ENCODE results near the gene CHST9. TPM values are rescaled to one million over a fixed set of nuclear protein-coding genes. Genes with fewer than 3 reads are reported as not detected.

Gene CHST9
- total and polyA plus RNA-seq, 2 of the 4 experiments (the other 2 are of a cell fraction), result not detected

- Histone ChIP-seq H2BK20ac (ENCODE audit: low read depth, low read length) (no peak overlapping the region), H3K23ac (ENCODE audit: low read depth, low read length) (no peak overlapping the region), H3K9me3 (ENCODE audit: control insufficient read depth, insufficient read depth, low read length) (0 out of 2 replicates have a peak, but pooled peaks cover 2% of the 10 kb centered on the region), H2AK5ac (ENCODE audit: low read depth, low read length) (no peak overlapping the region), H3K4me2 (ENCODE audit: low read depth, low read length) (no peak overlapping the region), H4K5ac (ENCODE audit: low read depth, low read length) (no peak overlapping the region), H3K18ac (ENCODE audit: low read depth, low read length) (no peak overlapping the region), H3K9ac (ENCODE audit: low read depth, low read length) (no peak overlapping the region), H2BK15ac (ENCODE audit: low read depth, low read length) (no peak overlapping the region), H4K20me1 (ENCODE audit: insufficient read depth, low read length) (no peaks in the 10 kb centered on the region), H3K14ac (replicated peaks; ENCODE audit: low read depth, low read length) (no peak overlapping the region), H4K8ac (ENCODE audit: low read depth in 2 of 2, low read length in 2 of 2) (no peak overlapping the region), H2BK5ac (ENCODE audit: low read depth, low read length, poor library complexity, severe bottlenecking) (no peak overlapping the region), H3K79me1 (ENCODE audit: low read depth in 1 of 2, low read length in 2 of 2) (no peaks in the 10 kb centered on the region), H3K27ac (ENCODE audit: insufficient read depth, low read length) (no peak overlapping the region), H3K4ac (ENCODE audit: low read depth, low read length) (no peak overlapping the region), H3K9me1 (ENCODE audit: insufficient read depth, low read length) (no peaks in the 10 kb centered on the region), H2AFZ (replicated peaks; ENCODE audit: low read length, poor library complexity) (no peak overlapping the region), H4K91ac (ENCODE audit: insufficient read depth, low read depth, low read length) (no peak overlapping the region), H3K4me1 (ENCODE audit: control insufficient read depth, insufficient read depth, low read length) (no peaks in the 10 kb centered on the region), H3K56ac (ENCODE audit: extremely low read depth, insufficient read depth, low read length) (no peak overlapping the region), H3K4me3 (ENCODE audit: insufficient read depth, low read depth, low read length) (no peak overlapping the region), H3K27me3 (ENCODE audit: control insufficient read depth, insufficient read depth, low read length) (no peaks in the 10 kb centered on the region), H2AK9ac (replicated peaks; ENCODE audit: low read depth, low read length, poor library complexity) (no peak overlapping the region), H3K36me3 (ENCODE audit: control insufficient read depth, insufficient read depth, low read length) (no peaks in the 10 kb centered on the region), H2BK120ac (ENCODE audit: low read depth, low read length) (no peak overlapping the region)
- TF ChIP-seq RFX5 (IDR thresholded peaks at IDR 0.05; ENCODE audit: low read depth, low read length) (no peak), NFE2L2 (IDR thresholded peaks at IDR 0.05; ENCODE audit: low read depth, low read length) (no peak), MAZ (IDR thresholded peaks at IDR 0.05; ENCODE audit: borderline replicate concordance, low read depth, low read length) (no peak), FOS (IDR thresholded peaks at IDR 0.05; ENCODE audit: low read depth, low read length) (no peak), CEBPB (IDR thresholded peaks at IDR 0.05; ENCODE audit: low read depth, low read length) (no peak), SMC3 (IDR thresholded peaks at IDR 0.05; ENCODE audit: low read depth, low read length) (no peak), POLR2A (IDR thresholded peaks at IDR 0.05; ENCODE audit: low read depth, low read length) (no peak), BHLHE40 (IDR thresholded peaks at IDR 0.05; ENCODE audit: low read depth, low read length) (no peak), RAD21 (IDR thresholded peaks at IDR 0.05; ENCODE audit: low read length) (no peak), MAFK (IDR thresholded peaks at IDR 0.05; ENCODE audit: low read depth, low read length) (no peak), RCOR1 (IDR thresholded peaks at IDR 0.05; ENCODE audit: insufficient replicate concordance, low read length) (no peak), MXI1 (IDR thresholded peaks at IDR 0.05; ENCODE audit: borderline replicate concordance, low read depth, low read length) (no peak), CHD1 (IDR thresholded peaks at IDR 0.05; ENCODE audit: low read depth, low read length) (no peak)
- TF ChIP-seq, protein P1, sequence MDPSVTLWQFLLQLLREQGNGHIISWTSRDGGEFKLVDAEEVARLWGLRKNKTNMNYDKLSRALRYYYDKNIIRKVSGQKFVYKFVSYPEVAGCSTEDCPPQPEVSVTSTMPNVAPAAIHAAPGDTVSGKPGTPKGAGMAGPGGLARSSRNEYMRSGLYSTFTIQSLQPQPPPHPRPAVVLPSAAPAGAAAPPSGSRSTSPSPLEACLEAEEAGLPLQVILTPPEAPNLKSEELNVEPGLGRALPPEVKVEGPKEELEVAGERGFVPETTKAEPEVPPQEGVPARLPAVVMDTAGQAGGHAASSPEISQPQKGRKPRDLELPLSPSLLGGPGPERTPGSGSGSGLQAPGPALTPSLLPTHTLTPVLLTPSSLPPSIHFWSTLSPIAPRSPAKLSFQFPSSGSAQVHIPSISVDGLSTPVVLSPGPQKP (IDR thresholded peaks at IDR 0.05; ENCODE audit: borderline replicate concordance, low read depth, low read length), result no peak
- TF ChIP-seq, protein P2, sequence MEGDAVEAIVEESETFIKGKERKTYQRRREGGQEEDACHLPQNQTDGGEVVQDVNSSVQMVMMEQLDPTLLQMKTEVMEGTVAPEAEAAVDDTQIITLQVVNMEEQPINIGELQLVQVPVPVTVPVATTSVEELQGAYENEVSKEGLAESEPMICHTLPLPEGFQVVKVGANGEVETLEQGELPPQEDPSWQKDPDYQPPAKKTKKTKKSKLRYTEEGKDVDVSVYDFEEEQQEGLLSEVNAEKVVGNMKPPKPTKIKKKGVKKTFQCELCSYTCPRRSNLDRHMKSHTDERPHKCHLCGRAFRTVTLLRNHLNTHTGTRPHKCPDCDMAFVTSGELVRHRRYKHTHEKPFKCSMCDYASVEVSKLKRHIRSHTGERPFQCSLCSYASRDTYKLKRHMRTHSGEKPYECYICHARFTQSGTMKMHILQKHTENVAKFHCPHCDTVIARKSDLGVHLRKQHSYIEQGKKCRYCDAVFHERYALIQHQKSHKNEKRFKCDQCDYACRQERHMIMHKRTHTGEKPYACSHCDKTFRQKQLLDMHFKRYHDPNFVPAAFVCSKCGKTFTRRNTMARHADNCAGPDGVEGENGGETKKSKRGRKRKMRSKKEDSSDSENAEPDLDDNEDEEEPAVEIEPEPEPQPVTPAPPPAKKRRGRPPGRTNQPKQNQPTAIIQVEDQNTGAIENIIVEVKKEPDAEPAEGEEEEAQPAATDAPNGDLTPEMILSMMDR (conservative IDR thresholded peaks at IDR 0.05; ENCODE audit: low read depth, low read length), result no peak
- TF ChIP-seq, protein P3, sequence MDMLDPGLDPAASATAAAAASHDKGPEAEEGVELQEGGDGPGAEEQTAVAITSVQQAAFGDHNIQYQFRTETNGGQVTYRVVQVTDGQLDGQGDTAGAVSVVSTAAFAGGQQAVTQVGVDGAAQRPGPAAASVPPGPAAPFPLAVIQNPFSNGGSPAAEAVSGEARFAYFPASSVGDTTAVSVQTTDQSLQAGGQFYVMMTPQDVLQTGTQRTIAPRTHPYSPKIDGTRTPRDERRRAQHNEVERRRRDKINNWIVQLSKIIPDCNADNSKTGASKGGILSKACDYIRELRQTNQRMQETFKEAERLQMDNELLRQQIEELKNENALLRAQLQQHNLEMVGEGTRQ (IDR thresholded peaks at IDR 0.05; ENCODE audit: low read depth, low read length), result no peak
- CTCF ChIA-PET, result no interaction called here
- intact Hi-C loops (cut with micrococcal nuclease), result no loop called here
- dilution Hi-C loops (cut with HindIII; ENCODE audit: low sequenced_read_pairs, unreplicated experiment), result no loop called here
- no peak for ATAC-seq (ENCODE audit: low read depth)
- DNase-seq, result no peak
- in situ Hi-C loops (cut with MboI; ENCODE audit: low sequenced_read_pairs), result no loop called here
- no CpG with 5 or more reads among the region's 1 CpG for whole genome bisulfite sequencing, 2 experiments (ENCODE audit: extremely low coverage in 2 of 2, insufficient read length in 1 of 2)
- POLR2A ChIA-PET (ENCODE audit: unreplicated experiment), result no interaction called here
- no TSS peak for BruUV-seq (replicated peaks)
Measured at GRCh38 chr18:27181726-27182125, 3.4 kb downstream of the CHST9 start.

All from IMR-90 (cell line).